Cardiac muscle cell (in vitro differentiated cells and primary cell): ENCODE measurements around the gene CLIC1. TPM values are rescaled to one million over a fixed set of nuclear protein-coding genes. Genes with fewer than 3 reads are reported as not detected.
A peak's percentile ranks its signal among the peaks of the same experiment; 100 is the strongest.

Source experiments
- DNase-seq, 2 donors: peaks; one replicate each; pipeline versions ENCODE4 v3.0.0 to v3.0.0-alpha.2; 2010 to 2017; ENCODE audit warnings: low read depth in 1 of 2, low spot score in 1 of 2
- H3K27ac ChIP-seq: fragments of 200-600 bp; sonication (generic); 2 replicates; pipeline ENCODE4 v1.5.1; 2016
- H3K27me3 ChIP-seq: fragments of 200-600 bp; sonication (generic); 2 replicates; pipeline ENCODE4 v1.6.0; 2016; ENCODE audit warnings: control low read depth
- H3K36me3 ChIP-seq: fragments of 200-600 bp; sonication (generic); 2 replicates; pipeline ENCODE4 v1.5.1; 2016; ENCODE audit warnings: control low read depth
- H3K4me1 ChIP-seq: fragments of 200-600 bp; sonication (generic); 2 replicates; pipeline ENCODE4 v1.8.1; 2017; ENCODE audit warnings: low read depth, mild to moderate bottlenecking, mixed run types
- H3K4me3 ChIP-seq: fragments of 200-600 bp; sonication (generic); 2 replicates; pipeline ENCODE4 v1.5.1; 2016; ENCODE audit warnings: mild to moderate bottlenecking
- H3K9me3 ChIP-seq: fragments of 200-600 bp; sonication (generic); 2 replicates; pipeline ENCODE4 v1.5.1; 2017; ENCODE audit warnings: low read depth, mild to moderate bottlenecking, control low read depth
- CTCF ChIP-seq: IDR thresholded peaks from 2 replicates; pipeline ENCODE4 v1.5.1; 2012; ENCODE audit warnings: low read depth, mild to moderate bottlenecking, low read length
- polyA plus RNA-seq: library from polyadenylated mRNA; unstranded; fragments of >200 nt; fragmentation: Nextera tagmentation; extraction: Ambion mirVana; gene quantifications from 2 replicates; pipeline ENCODE4 v1.2.1, GENCODE V29; 2016
- total RNA-seq: library from RNA; depleted of rRNA; stranded (reverse); fragments of >200 nt; gene quantifications from 2 replicates; pipeline ENCODE4 v1.2.3, GENCODE V29; 2016

Gene CLIC1
- total and polyA plus RNA-seq, 2 experiments from 2014 or later = 226 to 318 TPM

DNA sequence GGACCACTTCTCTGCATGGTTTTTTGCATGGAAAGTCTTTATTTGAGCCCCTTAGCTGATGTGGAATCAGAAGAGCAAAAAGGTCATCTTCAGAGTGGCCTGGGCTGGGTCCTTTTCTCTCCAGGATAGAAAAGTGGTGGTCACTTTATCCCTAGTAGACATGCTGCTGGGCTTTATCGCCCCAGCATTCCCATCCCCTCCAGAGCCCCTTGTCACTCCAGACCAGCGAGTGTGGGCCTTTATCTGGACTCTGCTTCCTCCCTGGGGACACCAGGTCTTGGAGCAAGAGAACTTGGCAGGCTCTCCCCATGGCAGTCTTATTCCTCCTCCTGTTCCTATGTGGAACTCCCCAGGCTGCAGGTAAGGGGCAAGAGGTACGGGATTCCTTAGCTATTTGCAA, 29.7 kb downstream of the CLIC1 start, which contains the start of gene LY6G6F:
Gene LY6G6F, plus strand, starts transcription at position 268 of the 400 bp plus-strand sequence. Its CDS starts 41 bp downstream, at position 309.
- TF ChIP-seq CTCF = no peak
- Histone ChIP-seq H3K4me3 (no peak within 1 kb of the TSS), H3K9me3 (no peaks in the 10 kb centered on the region), H3K27me3 (no peaks in the 10 kb centered on the region), H3K4me1 (peaks cover 6% of the 10 kb centered on the region), H3K27ac (no peak within 1 kb of the TSS), H3K36me3 (no peaks in the 10 kb centered on the region)
- DNase-seq = peak in 1 of 2 donors; percentile 62

DNA sequence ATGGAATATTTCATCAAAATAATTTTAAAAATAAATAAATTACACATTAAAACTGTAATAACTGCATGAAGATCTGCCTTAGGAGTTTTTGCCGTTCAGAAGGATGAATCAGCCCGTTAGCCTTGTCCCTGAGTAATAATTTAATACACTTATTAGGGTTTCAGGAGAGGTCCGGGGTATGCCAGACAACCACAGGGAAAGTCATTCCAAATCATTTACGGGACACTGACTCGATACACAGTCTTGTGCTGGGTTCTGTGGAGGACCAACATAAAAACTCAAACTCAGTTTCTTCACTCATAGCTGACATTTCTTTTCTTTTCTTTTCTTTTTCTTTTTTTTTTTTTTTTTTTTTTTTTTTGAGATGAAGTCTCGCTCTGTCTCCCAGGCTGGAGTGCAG, 30.4 kb downstream of the CLIC1 start:
- Histone ChIP-seq H3K27ac (no peak overlapping the region), H3K9me3 (no peaks in the 10 kb centered on the region), H3K36me3 (no peaks in the 10 kb centered on the region), H3K4me3 (no peak overlapping the region), H3K27me3 (no peaks in the 10 kb centered on the region), H3K4me1 (peaks cover 8% of the 10 kb centered on the region)
- TF ChIP-seq CTCF = no peak
- DNase-seq = no peak

GRCh38 chr6:31702819-31703716, 33.3 kb downstream of the CLIC1 start, which contains the start of gene ABHD16A:
Gene ABHD16A (minus strand): TSS chr6:31703324. CDS start chr6:31703281, 43 bp downstream.
- H3K36me3 ChIP-seq = peaks cover 5% of the 10 kb centered on the region
- H3K4me1 ChIP-seq = peaks cover 8% of the 10 kb centered on the region
- H3K9me3 ChIP-seq = no peaks in the 10 kb centered on the region
- DNase-seq = peak; percentile 99
- no peaks in the 10 kb centered on the region for H3K27me3 ChIP-seq
- H3K27ac ChIP-seq = peak within 1 kb of the TSS; percentile 96
- H3K4me3 ChIP-seq = peak within 1 kb of the TSS; percentile 88
- TF ChIP-seq CTCF = no peak

GRCh38 chr6:31702405-31702818, 33.9 kb downstream of the CLIC1 start:
- Histone ChIP-seq H3K27ac (peak overlapping the region; percentile 96), H3K27me3 (no peaks in the 10 kb centered on the region), H3K9me3 (no peaks in the 10 kb centered on the region), H3K36me3 (peaks cover 5% of the 10 kb centered on the region), H3K4me1 (peaks cover 8% of the 10 kb centered on the region), H3K4me3 (peak overlapping the region; percentile 88)
- TF ChIP-seq CTCF = no peak
- peak in 1 of 2 donors; percentile 45 for DNase-seq

DNA sequence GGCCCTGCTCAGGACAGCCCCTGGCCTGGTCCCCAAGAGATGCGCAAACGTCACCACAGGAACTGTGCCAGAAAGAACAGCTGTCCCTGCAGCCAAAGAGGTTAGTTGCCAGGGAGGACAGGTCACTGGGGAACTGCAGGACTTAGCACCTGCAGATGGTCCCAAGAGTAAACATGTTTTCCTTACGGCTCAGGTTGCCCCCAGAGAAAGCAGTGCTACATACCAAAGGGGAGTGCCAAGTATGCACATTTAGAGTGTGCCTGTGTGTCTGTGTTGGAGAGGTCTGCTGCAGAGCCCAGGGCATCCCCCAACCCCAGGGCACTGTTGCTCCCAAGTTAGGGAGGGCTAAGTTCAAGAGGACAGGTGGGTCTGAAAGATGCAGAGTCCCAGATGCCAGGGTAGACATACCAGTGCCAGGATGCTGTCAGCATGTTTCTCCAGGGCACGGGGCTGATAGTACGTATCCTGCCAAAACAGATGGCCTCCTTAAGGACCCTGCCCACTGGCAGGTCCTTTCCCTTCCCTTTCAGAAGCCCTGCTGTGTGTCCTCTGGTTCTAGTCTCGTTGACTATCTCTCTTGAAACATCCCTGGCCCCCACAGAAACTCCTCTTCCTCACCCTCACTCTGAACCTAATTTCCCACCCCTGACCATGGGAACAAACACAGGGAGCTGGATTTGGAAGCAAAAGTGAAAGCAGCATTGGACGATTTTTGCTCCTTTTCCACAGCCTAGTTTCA, 34.5 kb downstream of the CLIC1 start:
- peak in 1 of 2 donors; percentile 32 for DNase-seq
- no peak overlapping the region for H3K27ac ChIP-seq
- H3K4me3 ChIP-seq = peak overlapping the region; percentile 88
- no peaks in the 10 kb centered on the region for H3K27me3 ChIP-seq
- no peaks in the 10 kb centered on the region for H3K9me3 ChIP-seq
- TF ChIP-seq CTCF = no peak
- H3K4me1 ChIP-seq = peaks cover 8% of the 10 kb centered on the region
- peaks cover 5% of the 10 kb centered on the region for H3K36me3 ChIP-seq
